Putamen (tissue), 1 donor: ENCODE measurements around the gene NEU3.

Experiments
- DNase-seq: peaks from one replicate; pipeline ENCODE4 v3.0.0-alpha.2; 2016; ENCODE audit warnings: low spot score

Gene NEU3

DNA sequence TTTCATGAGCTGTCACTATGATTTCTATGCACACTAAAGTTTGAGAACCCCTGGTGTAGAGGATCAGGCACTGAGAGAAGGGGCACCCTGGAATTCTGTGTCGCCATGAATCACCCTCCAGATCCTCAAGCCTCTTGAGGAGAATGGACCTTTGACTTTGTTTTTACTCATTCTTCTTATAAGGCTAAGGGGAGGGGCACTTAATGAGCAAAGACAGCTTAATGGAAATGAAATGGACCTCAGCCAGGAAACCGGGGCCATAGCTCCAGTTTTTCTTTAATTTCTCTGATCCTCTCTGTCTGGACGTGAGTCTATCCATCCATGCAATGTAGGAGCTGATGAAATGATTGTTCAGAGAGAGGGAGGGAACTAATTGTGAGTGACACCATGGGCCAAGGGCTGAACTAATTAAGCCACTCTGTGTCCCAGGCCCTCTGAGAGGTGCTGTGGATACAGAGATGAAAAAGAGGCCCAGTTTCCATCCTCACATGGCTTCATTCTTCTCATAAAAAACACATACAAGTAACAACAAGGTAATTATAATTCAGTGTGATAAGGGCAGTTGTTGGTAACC lies 75.1 kb downstream of the NEU3 start:
- no peak for DNase-seq

- DNase-seq: no peak
These were observed 77.3 kb downstream of the NEU3 start for GRCh38 chr11:75066061-75066460.
